K562 (cell line): ENCODE measurements around the gene PCSK2. TPM values are rescaled to one million over a fixed set of nuclear protein-coding genes. Genes with fewer than 3 reads are reported as not detected.

Experiments
- ATAC-seq: fragments of 200-7000 bp; cut with Tn5 transposase; 3 replicates; pipeline ENCODE4 v1.9.1; 2020; ENCODE audit warnings: moderate library complexity
- BruUV-seq: library from RNA; stranded (reverse); fragments of 400-500 nt; replicated peaks from 2 replicates; lab custom pipeline; 2021; lab: Mats Ljungman, UMichigan
- CTCF ChIA-PET: fragments of 300-600 bp; formaldehyde crosslinking; extraction: SDS; loops from one replicate; lab custom pipeline; 2021; ENCODE audit warnings: low intra/inter-chr PET ratio; lab: Yijun Ruan, JAX
- POLR2A ChIA-PET: fragments of 300-600, 350-650 bp; sonication (Branson Sonifier 250); formaldehyde crosslinking; extraction: SDS; loops from one replicate; lab custom pipeline; 2021; ENCODE audit warnings: antibody characterized with exemption, inconsistent platforms; lab: Yijun Ruan, JAX
- DNase-seq, 4 experiments: peaks; one replicate each; pipeline versions ENCODE4 v3.0.0 to v3.0.0-alpha.2; 2011 to 2018; ENCODE audit warnings: low spot score in 3 of 4, mixed read lengths in 3 of 4; ENCODE audit errors: extremely low read depth in 1 of 4
- FAIRE-seq: peaks from 2 replicates; lab custom pipeline; 2011; peaks lifted over from hg19 to GRCh38; lab: Jason Lieb, UNC
- H2AFZ ChIP-seq: 2 replicates; pipeline ENCODE4 v1.6.0; 2011; ENCODE audit warnings: low read depth, low read length, control low read depth, inconsistent platforms
- H3K27ac ChIP-seq: fragments of 200-600 bp; 3 replicates; pipeline ENCODE4 v1.8.0; 2011; ENCODE audit warnings: low read depth, mild to moderate bottlenecking, control low read depth, inconsistent platforms, low read length, moderate library complexity, mixed read lengths; ENCODE audit errors: extremely low read depth
- H3K27me3 ChIP-seq, 2 experiments: fragments of 300-600 bp in 1 of 2; 2 replicates in 1 of 2; 3 replicates in 1 of 2; pipeline versions ENCODE4 v1.6.0 to v1.8.0; 2011; ENCODE audit warnings: inconsistent platforms in 2 of 2, low read length in 2 of 2, mild to moderate bottlenecking in 1 of 2, mixed read lengths in 1 of 2, moderate library complexity in 1 of 2; ENCODE audit not compliant: control insufficient read depth in 2 of 2, insufficient read depth in 2 of 2
- H3K36me3 ChIP-seq: fragments of 300-600 bp; 3 replicates; pipeline ENCODE4 v1.8.0; 2011; ENCODE audit warnings: mild to moderate bottlenecking, low read length, inconsistent platforms; ENCODE audit not compliant: control insufficient read depth, insufficient read depth
- H3K4me1 ChIP-seq, 2 experiments: fragments of 200-600 bp in 1 of 2; replicated peaks in 1 of 2; 2 replicates in 1 of 2; 3 replicates in 1 of 2; pipeline versions ENCODE4 v1.5.1 to v1.8.0; 2011; ENCODE audit warnings: inconsistent platforms in 2 of 2, low read length in 2 of 2, mild to moderate bottlenecking in 1 of 2, mixed read lengths in 1 of 2, moderate library complexity in 1 of 2; ENCODE audit not compliant: control insufficient read depth in 2 of 2, insufficient read depth in 2 of 2
- H3K4me2 ChIP-seq: 2 replicates; pipeline ENCODE4 v1.6.1; 2011; ENCODE audit warnings: low read length, control low read depth, inconsistent platforms, mixed read lengths; ENCODE audit not compliant: insufficient read depth
- H3K4me3 ChIP-seq: fragments of 200-600 bp; sonication (generic), shearing (Covaris generic); 2 replicates; pipeline ENCODE4 v1.5.1; 2016; ENCODE audit warnings: control low read depth, inconsistent platforms
- H3K79me2 ChIP-seq: fragments of 200-600 bp; 3 replicates; pipeline ENCODE4 v1.8.0; 2011; ENCODE audit warnings: low read length, inconsistent platforms; ENCODE audit not compliant: control insufficient read depth, insufficient read depth
- H3K9ac ChIP-seq, 2 experiments: 2 replicates each; pipeline versions ENCODE4 v1.6.0 to v1.6.1; 2011; ENCODE audit warnings: low read depth in 2 of 2, low read length in 2 of 2, control low read depth in 1 of 2, inconsistent platforms in 1 of 2, mild to moderate bottlenecking in 1 of 2, mixed read lengths in 1 of 2; ENCODE audit not compliant: insufficient read depth in 1 of 2
- H3K9me1 ChIP-seq: one replicate; pipeline ENCODE4 v1.6.0; 2011; ENCODE audit warnings: inconsistent platforms, mild to moderate bottlenecking, low read length, moderate library complexity; ENCODE audit not compliant: control insufficient read depth, insufficient read depth
- H3K9me3 ChIP-seq: replicated peaks from 2 replicates; pipeline ENCODE4 v1.5.1; 2011; ENCODE audit warnings: low read depth, low read length, inconsistent platforms; ENCODE audit not compliant: control insufficient read depth, insufficient read depth
- H4K20me1 ChIP-seq: replicated peaks from 2 replicates; pipeline ENCODE4 v1.6.1; 2011; ENCODE audit warnings: low read length, inconsistent platforms, mixed read lengths; ENCODE audit not compliant: control insufficient read depth, insufficient read depth
- C11orf30 ChIP-seq: fragments of 450-650 bp; IDR thresholded peaks from 2 replicates; pipeline ENCODE4 v1.6.1; 2016; ENCODE audit warnings: low read depth, mild to moderate bottlenecking
- CHCHD3 ChIP-seq: fragments of 250-450 bp; sonication (Bioruptor Pico); IDR thresholded peaks from 2 replicates; pipeline ENCODE4 v2.1.2; 2022; ENCODE audit warnings: mild to moderate bottlenecking
- E2F3 ChIP-seq: fragments of 250-450 bp; sonication (Bioruptor Pico); IDR thresholded peaks from 2 replicates; pipeline ENCODE4 v1.4.0; 2020; ENCODE audit warnings: mild to moderate bottlenecking
- EZH2 ChIP-seq: IDR thresholded peaks from 2 replicates; pipeline ENCODE4 v1.6.1; 2012; ENCODE audit warnings: low read depth, mild to moderate bottlenecking, inconsistent platforms, low read length, borderline replicate concordance
- HNRNPL ChIP-seq: fragments of 200-400 bp; formaldehyde crosslinking; IDR thresholded peaks from 2 replicates; pipeline ENCODE4 v1.6.1; 2017; ENCODE audit warnings: low read depth, mild to moderate bottlenecking, low read length
- MXD1 ChIP-seq: fragments of 250-450 bp; sonication (Bioruptor Pico); IDR thresholded peaks from 2 replicates; pipeline ENCODE4 v1.8.0; 2021; ENCODE audit warnings: borderline replicate concordance, mild to moderate bottlenecking, moderate library complexity; ENCODE audit not compliant: poor library complexity, severe bottlenecking
- NR2C2 ChIP-seq, 2 experiments: fragments of 200-800 bp in 1 of 2; sonication (Bioruptor generic) in 1 of 2; sonication (generic) in 1 of 2; formaldehyde crosslinking in 1 of 2; IDR thresholded peaks; 2 replicates each; pipeline versions ENCODE4 v1.6.1 to v1.8.0; 2016 to 2022; ENCODE audit warnings: mild to moderate bottlenecking in 1 of 2, missing compliant biosample characterization in 1 of 2, missing genetic modification characterization in 1 of 2, missing genetic modification reagents in 1 of 2
- TAF1 ChIP-seq: IDR thresholded peaks from 2 replicates; pipeline ENCODE4 v1.6.1; 2011; ENCODE audit warnings: mild to moderate bottlenecking, low read length, moderate library complexity; ENCODE audit not compliant: insufficient read depth, control insufficient read depth, severe bottlenecking; ENCODE audit errors: extremely low read depth
- TOE1 ChIP-seq, 2 experiments: fragments of 450-650 bp in 1 of 2; sonication (generic) in 1 of 2; formaldehyde crosslinking in 1 of 2; IDR thresholded peaks; 2 replicates each; pipeline versions ENCODE4 v1.7.1 to v1.8.0; 2016 to 2022; ENCODE audit warnings: borderline replicate concordance in 2 of 2, mild to moderate bottlenecking in 2 of 2, antibody characterized with exemption in 1 of 2, inconsistent platforms in 1 of 2, low read depth in 1 of 2, missing genetic modification reagents in 1 of 2, moderate library complexity in 1 of 2
- TSC22D4 ChIP-seq: fragments of 450-650 bp; IDR thresholded peaks from 2 replicates; pipeline ENCODE4 v1.6.1; 2016; ENCODE audit warnings: missing genetic modification characterization, missing biosample characterization, control low read depth
- YBX1 ChIP-seq: fragments of 450-650 bp; IDR thresholded peaks from 2 replicates; pipeline ENCODE4 v1.7.1; 2016; ENCODE audit warnings: mild to moderate bottlenecking
- ZBTB9 ChIP-seq: fragments of 450-650 bp; formaldehyde crosslinking; IDR thresholded peaks from 2 replicates; pipeline ENCODE4 v1.4.0; 2020; ENCODE audit warnings: mild to moderate bottlenecking, moderate library complexity
- ZFP1 ChIP-seq: fragments of 450-650 bp; formaldehyde crosslinking; IDR thresholded peaks from 2 replicates; pipeline ENCODE4 v1.4.0; 2020; ENCODE audit warnings: mild to moderate bottlenecking, mixed read lengths
- ZNF518B ChIP-seq: fragments of 250-450 bp; sonication (Bioruptor Pico); IDR thresholded peaks from 2 replicates; pipeline ENCODE4 v1.5.0; 2021; ENCODE audit warnings: mild to moderate bottlenecking, moderate library complexity
- WGBS: fragments of 100-300 bp; shearing (Covaris generic); methylation state at CpG from one replicate; pipeline ENCODE4 v1.1.6; 2016; ENCODE audit warnings: low coverage, mixed read lengths; ENCODE audit not compliant: insufficient coverage; ENCODE audit errors: missing lambda C conversion rate; 5-methylcytosine and 5-hydroxymethylcytosine counted together
- in situ Hi-C: fragments of 300-500 bp; cut with MboI; formaldehyde crosslinking; loops from 4 replicates; pipeline ENCODE4 v1.15.0; 2018; ENCODE audit warnings: inconsistent platforms, mixed read lengths
- intact Hi-C: fragments of 100-400 bp; cut with micrococcal nuclease; formaldehyde crosslinking; loops from 2 replicates; pipeline ENCODE4 v1.14.2; 2022
- polyA plus RNA-seq, 8 experiments: library from polyadenylated mRNA; depleted of rRNA in 4 of 8; stranded (reverse) in 5 of 8; unstranded in 3 of 8; fragments of >200 nt; fragmentation: Nextera tagmentation in 2 of 8; fragmentation: Illumina TruSeq in 1 of 8; extraction: Ambion mirVana in 2 of 8; extraction: Trizol in 1 of 8; gene quantifications; 2 replicates each; pipeline versions ENCODE4 v1.2.1 to v1.2.3, GENCODE V29; 2011 to 2014; ENCODE audit warnings: inconsistent platforms in 1 of 8, missing spikeins in 1 of 8
- total RNA-seq, 7 experiments: library from RNA; depleted of rRNA in 6 of 7; stranded (reverse); fragments of >200 nt in 6 of 7; fragmentation: Illumina TruSeq in 2 of 7; extraction: Trizol in 2 of 7; gene quantifications; 2 replicates each; pipeline versions ENCODE4 v1.2.1 to v1.2.3, GENCODE V29; 2011 to 2021; ENCODE audit warnings: low replicate concordance in 1 of 7

The PCSK2 gene
- total and polyA plus RNA-seq, 9 of the 15 experiments (the other 6 are each of a cell fraction or from before 2014, with no cell fraction given): 0.04 to 0.07 (median 0.05) TPM; not detected in 6

- BruUV-seq: no TSS peak
- Histone ChIP-seq H3K9me3 (no peaks in the 10 kb centered on the region), H3K9ac (no peak overlapping the region), H3K9me1 (no peaks in the 10 kb centered on the region), H3K79me2 (no peaks in the 10 kb centered on the region), H3K4me2 (no peak overlapping the region), H3K4me3 (no peak overlapping the region), H2AFZ (peak overlapping the region; percentile 72), H3K36me3 (no peaks in the 10 kb centered on the region), H4K20me1 (no peaks in the 10 kb centered on the region), H3K27me3 (peaks cover 0 to 4% of the 10 kb centered on the region in 2 experiments; a peak in 1 of 5 replicates), H3K4me1 (no peaks in the 10 kb centered on the region), H3K27ac (no peak overlapping the region)
- intact Hi-C loops: no loop called here
- FAIRE-seq (no peak), DNase-seq (peak; percentile 7 to 74 (median 68)), ATAC-seq (peak; percentile 71; the same call in 2 of the 3 replicates)
- in situ Hi-C loops: no loop called here
- ChIA-PET POLR2A (no interaction called here), CTCF (no interaction called here)
- 17% methylated on average over 1 of the region's 2 CpGs for WGBS
- TF ChIP-seq MXD1 (CRISPR knock-in tag): no peak
- TF ChIP-seq C11orf30: peak; percentile 89
- no peak for TF ChIP-seq CHCHD3 (CRISPR knock-in tag)
- no peak for TF ChIP-seq YBX1
- TF ChIP-seq TAF1: no peak
- no peak for TF ChIP-seq E2F3 (CRISPR knock-in tag)
- no peak for TF ChIP-seq ZNF518B (CRISPR knock-in tag)
- TF ChIP-seq NR2C2 (CRISPR knock-in tag; IDR thresholded peaks at IDR 0.05): no peak
- TF ChIP-seq NR2C2 (tag; IDR thresholded peaks at IDR 0.05): no peak
- no peak for TF ChIP-seq ZBTB9 (CRISPR knock-in tag)
- no peak for TF ChIP-seq HNRNPL
- TF ChIP-seq TOE1 (IDR thresholded peaks at IDR 0.05; ENCODE audit: borderline replicate concordance): peak; percentile 68; the same call in 1 of the 2 replicates
- no peak for TF ChIP-seq TOE1 (CRISPR knock-in tag; IDR thresholded peaks at IDR 0.05; ENCODE audit: borderline replicate concordance, low read depth)
- no peak for TF ChIP-seq ZFP1 (CRISPR knock-in tag)
- no peak for TF ChIP-seq TSC22D4 (tag)
- TF ChIP-seq EZH2: no peak
These were observed 233.3 kb downstream of the PCSK2 start for GRCh38 chr20:17460119-17460518.
